NB4 (cell line): ENCODE measurements around the gene HSPA13.
A peak's percentile ranks its signal among the peaks of the same experiment; 100 is the strongest.

Experiments
- DNase-seq: peaks from one replicate; pipeline ENCODE4 v3.0.0; 2010; ENCODE audit warnings: low read depth
- H3K4me3 ChIP-seq: one replicate; pipeline ENCODE4 v1.5.1; 2011; ENCODE audit warnings: mild to moderate bottlenecking, low read depth, low read length, moderate library complexity
- MAX ChIP-seq: IDR thresholded peaks from 2 replicates; pipeline ENCODE4 v1.6.1; 2011; ENCODE audit warnings: low read depth, low read length
- MYC ChIP-seq: IDR thresholded peaks from 2 replicates; pipeline ENCODE4 v1.6.1; 2011; ENCODE audit warnings: low read depth, low read length
- POLR2A ChIP-seq: IDR thresholded peaks from 2 replicates; pipeline ENCODE4 v1.6.1; 2011; ENCODE audit warnings: mild to moderate bottlenecking; ENCODE audit not compliant: insufficient read length; ENCODE audit errors: extremely low read depth
- TF ChIP-seq, protein P1 (sequence below): IDR thresholded peaks from one replicate; pipeline ENCODE4 v1.5.1; 2012; ENCODE audit warnings: low read depth, low read length

HSPA13 gene

DNA sequence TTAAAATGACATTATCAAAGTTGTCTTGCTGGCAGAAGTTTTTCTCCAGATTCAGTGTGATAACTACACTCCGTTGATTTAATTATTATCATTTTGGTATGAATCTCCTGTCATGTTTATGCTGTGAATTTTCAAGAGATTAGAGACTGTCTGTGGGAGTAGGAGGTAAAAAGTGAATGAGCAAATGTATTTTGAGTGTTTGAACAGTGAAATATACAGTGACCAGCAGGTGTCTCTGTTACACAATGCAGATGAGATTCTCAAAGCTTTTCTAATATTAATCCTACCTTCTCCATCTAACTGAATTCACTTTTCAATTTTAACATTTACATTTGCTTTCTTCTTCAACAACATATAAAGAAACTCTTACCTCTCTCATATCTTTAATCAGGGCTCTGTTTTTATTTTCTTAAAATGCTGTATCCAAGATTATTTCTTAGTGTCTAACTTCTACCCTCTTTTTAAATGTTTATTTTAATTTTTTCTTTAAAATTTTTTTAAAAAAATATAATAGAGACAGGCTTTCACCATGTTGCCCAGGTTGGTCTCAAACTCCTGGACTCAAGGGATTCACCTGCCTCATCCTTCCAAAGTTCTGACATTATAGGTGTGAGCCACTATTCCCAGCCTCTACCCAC is 20.9 kb upstream of the HSPA13 start:
- peak; percentile 56 for DNase-seq

DNA sequence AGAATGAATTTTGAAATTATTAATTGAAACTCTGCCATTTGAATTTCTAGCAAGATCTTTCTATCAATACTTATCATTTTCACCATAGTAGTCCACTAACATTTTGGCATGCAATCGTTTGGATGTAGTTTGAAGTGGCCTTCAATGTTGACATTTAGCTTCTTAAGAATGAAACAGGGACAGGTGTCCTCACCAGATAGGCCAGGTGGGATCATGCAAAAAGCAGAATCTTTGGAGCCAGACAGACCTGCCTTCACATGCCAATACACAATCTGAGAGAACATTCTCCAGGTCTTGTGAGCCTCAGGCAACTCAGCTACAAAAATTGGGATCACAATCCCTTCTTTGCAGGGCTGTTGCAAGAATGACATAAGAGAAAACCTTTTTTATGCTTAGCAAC is 18.3 kb upstream of the HSPA13 start:
- TF ChIP-seq MYC (no peak), POLR2A (no peak), MAX (no peak)
- TF ChIP-seq, protein P1, sequence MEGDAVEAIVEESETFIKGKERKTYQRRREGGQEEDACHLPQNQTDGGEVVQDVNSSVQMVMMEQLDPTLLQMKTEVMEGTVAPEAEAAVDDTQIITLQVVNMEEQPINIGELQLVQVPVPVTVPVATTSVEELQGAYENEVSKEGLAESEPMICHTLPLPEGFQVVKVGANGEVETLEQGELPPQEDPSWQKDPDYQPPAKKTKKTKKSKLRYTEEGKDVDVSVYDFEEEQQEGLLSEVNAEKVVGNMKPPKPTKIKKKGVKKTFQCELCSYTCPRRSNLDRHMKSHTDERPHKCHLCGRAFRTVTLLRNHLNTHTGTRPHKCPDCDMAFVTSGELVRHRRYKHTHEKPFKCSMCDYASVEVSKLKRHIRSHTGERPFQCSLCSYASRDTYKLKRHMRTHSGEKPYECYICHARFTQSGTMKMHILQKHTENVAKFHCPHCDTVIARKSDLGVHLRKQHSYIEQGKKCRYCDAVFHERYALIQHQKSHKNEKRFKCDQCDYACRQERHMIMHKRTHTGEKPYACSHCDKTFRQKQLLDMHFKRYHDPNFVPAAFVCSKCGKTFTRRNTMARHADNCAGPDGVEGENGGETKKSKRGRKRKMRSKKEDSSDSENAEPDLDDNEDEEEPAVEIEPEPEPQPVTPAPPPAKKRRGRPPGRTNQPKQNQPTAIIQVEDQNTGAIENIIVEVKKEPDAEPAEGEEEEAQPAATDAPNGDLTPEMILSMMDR, result no peak
- H3K4me3 ChIP-seq, result no peak overlapping the region
- DNase-seq, result no peak

More for the DNA sequence above, 20.9 kb upstream of the HSPA13 start:
- TF ChIP-seq MAX, result no peak
- no peak for TF ChIP-seq POLR2A
- TF ChIP-seq, protein P1, result peak; percentile 35
- no peak overlapping the region for H3K4me3 ChIP-seq

- H3K4me3 ChIP-seq, result no peak overlapping the region
- TF ChIP-seq, protein P1, result no peak
- TF ChIP-seq MYC, result no peak
- no peak for TF ChIP-seq POLR2A
- no peak for TF ChIP-seq MAX
These were observed 5.3 kb upstream of the HSPA13 start for GRCh38 chr21:14388282-14388681.

GRCh38 chr21:14384453-14384852 is 1.5 kb upstream of the HSPA13 start:
- no peak for DNase-seq
- TF ChIP-seq, protein P1, result no peak
- no peak for TF ChIP-seq MAX
- TF ChIP-seq POLR2A, result no peak
- no peak for TF ChIP-seq MYC
- H3K4me3 ChIP-seq, result peak overlapping the region; percentile 93

More at GRCh38 chr21:14388282-14388681, 5.3 kb upstream of the HSPA13 start:
- DNase-seq, result no peak

DNA sequence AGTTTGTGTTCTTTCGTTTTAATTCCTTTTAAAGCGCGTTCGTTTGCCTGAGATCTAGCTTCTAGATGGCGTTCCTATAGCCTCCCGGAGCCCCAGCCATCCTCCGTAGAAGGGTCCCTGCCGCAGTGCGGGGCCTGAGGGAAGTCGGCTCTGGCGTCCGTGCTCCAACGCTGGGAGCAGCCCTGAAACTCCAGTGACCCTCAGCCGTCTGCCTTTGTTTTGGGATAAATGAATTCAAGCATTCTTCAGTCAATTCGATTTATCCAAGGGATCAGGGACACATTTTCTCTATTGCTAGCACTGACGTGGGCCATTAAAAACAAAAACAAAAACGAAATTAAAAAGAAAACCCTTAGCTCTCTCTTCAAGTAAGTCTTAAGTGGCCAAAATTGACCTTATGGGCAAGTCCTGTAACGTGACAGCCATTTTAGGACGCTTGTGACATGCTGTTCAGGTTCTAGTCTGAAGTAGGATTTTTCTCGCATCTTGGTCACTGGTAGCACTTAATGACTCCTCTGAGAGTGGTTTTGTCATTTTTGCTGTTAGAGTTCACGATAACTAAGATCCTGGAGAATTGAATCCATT is 742 bp upstream of the HSPA13 start:
- DNase-seq, result peak; percentile 58
- peak; percentile 0 for TF ChIP-seq POLR2A
- TF ChIP-seq, protein P1, result no peak
- peak overlapping the region; percentile 93 for H3K4me3 ChIP-seq
